Suprapubic skin (tissue), 4 donors: Measurements from ENCODE around the gene KLRG1. TPM values are rescaled to one million over a fixed set of nuclear protein-coding genes. Genes with fewer than 3 reads are reported as not detected.

Experiments
- DNase-seq, 2 donors: peaks; one replicate each; pipeline ENCODE4 v3.0.0-alpha.2; 2019; ENCODE audit warnings: low spot score in 2 of 2
- H3K27ac ChIP-seq: fragments of 200-600 bp; sonication (generic); one replicate; pipeline ENCODE4 v1.5.1; 2019
- H3K27me3 ChIP-seq: fragments of 200-600 bp; sonication (generic); one replicate; pipeline ENCODE4 v1.5.1; 2019
- H3K36me3 ChIP-seq: fragments of 200-600 bp; sonication (generic); one replicate; pipeline ENCODE4 v1.5.1; 2019
- H3K4me1 ChIP-seq: fragments of 200-600 bp; sonication (generic); one replicate; pipeline ENCODE4 v1.5.1; 2019
- H3K4me3 ChIP-seq: fragments of 200-600 bp; sonication (generic); one replicate; pipeline ENCODE4 v1.5.1; 2019; ENCODE audit warnings: mild to moderate bottlenecking
- H3K9me3 ChIP-seq: fragments of 200-600 bp; sonication (generic); one replicate; pipeline ENCODE4 v1.5.1; 2019
- CTCF ChIP-seq, 2 donors: fragments of 200-600 bp in 1 of 2; fragments of 450-650 bp in 1 of 2; sonication (generic) in 1 of 2; IDR thresholded peaks; one replicate each; pipeline ENCODE4 v1.5.1; 2016 to 2019; ENCODE audit warnings: antibody characterized with exemption in 2 of 2, mild to moderate bottlenecking in 1 of 2, moderate library complexity in 1 of 2
- EP300 ChIP-seq: sonication (generic); formaldehyde crosslinking; IDR thresholded peaks from one replicate; pipeline ENCODE4 v1.6.1; 2017; ENCODE audit warnings: antibody characterized with exemption
- POLR2A ChIP-seq, 2 donors: fragments of 450-650 bp; IDR thresholded peaks; one replicate each; pipeline ENCODE4 v1.6.1; 2017; ENCODE audit warnings: antibody characterized with exemption in 2 of 2, mild to moderate bottlenecking in 2 of 2, moderate library complexity in 2 of 2
- POLR2AphosphoS5 ChIP-seq, 3 donors: sonication (generic); formaldehyde crosslinking; IDR thresholded peaks; one replicate each; pipeline ENCODE4 v1.6.1; 2017; ENCODE audit warnings: antibody characterized with exemption in 3 of 3
- WGBS: methylation state at CpG from one replicate; pipeline ENCODE4 v1.1.5; 2018; 5-methylcytosine and 5-hydroxymethylcytosine counted together
- total RNA-seq, 4 donors: library from RNA; depleted of rRNA; stranded (reverse); fragments of >200 nt; gene quantifications; one replicate each; pipeline ENCODE4 v1.1.0, GENCODE V29; 2016

KLRG1 gene
- total RNA-seq, 4 donors from 2014 or later = 2.4 to 2.5 TPM; not detected in 2

GRCh38 chr12:8993827-8994226 is 4.5 kb downstream of the KLRG1 start:
- no peaks in the 10 kb centered on the region for H3K4me1 ChIP-seq
- DNase-seq = no peak
- WGBS = 85% methylated on average over 3 of the region's 3 CpGs
- TF ChIP-seq EP300 (no peak), POLR2A (IDR thresholded peaks at IDR 0.05) (no peak), POLR2AphosphoS5 (IDR thresholded peaks at IDR 0.05) (no peak), CTCF (IDR thresholded peaks at IDR 0.05) (no peak)
- no peak overlapping the region for H3K4me3 ChIP-seq
- no peaks in the 10 kb centered on the region for H3K9me3 ChIP-seq
- H3K27me3 ChIP-seq = no peaks in the 10 kb centered on the region
- no peaks in the 10 kb centered on the region for H3K36me3 ChIP-seq
- H3K27ac ChIP-seq = no peak overlapping the region

- H3K27me3 ChIP-seq = no peaks in the 10 kb centered on the region
- no peak overlapping the region for H3K4me3 ChIP-seq
- H3K36me3 ChIP-seq = no peaks in the 10 kb centered on the region
- DNase-seq = no peak
- H3K4me1 ChIP-seq = no peaks in the 10 kb centered on the region
- TF ChIP-seq POLR2A (IDR thresholded peaks at IDR 0.05) (no peak), CTCF (IDR thresholded peaks at IDR 0.05) (no peak), POLR2AphosphoS5 (IDR thresholded peaks at IDR 0.05) (no peak), EP300 (no peak)
- no peaks in the 10 kb centered on the region for H3K9me3 ChIP-seq
- H3K27ac ChIP-seq = no peak overlapping the region
- WGBS = 83% methylated on average over 4 of the region's 4 CpGs
Observed at GRCh38 chr12:8995021-8995775, 5.9 kb downstream of the KLRG1 start.

GRCh38 chr12:8996682-8997405 is 7.5 kb downstream of the KLRG1 start:
- DNase-seq = no peak
- Histone ChIP-seq H3K27ac (no peak overlapping the region), H3K9me3 (no peaks in the 10 kb centered on the region), H3K27me3 (no peaks in the 10 kb centered on the region), H3K4me3 (no peak overlapping the region), H3K36me3 (no peaks in the 10 kb centered on the region), H3K4me1 (no peaks in the 10 kb centered on the region)
- 79% methylated on average over 5 of the region's 5 CpGs for WGBS
- TF ChIP-seq CTCF (IDR thresholded peaks at IDR 0.05) (no peak), EP300 (no peak), POLR2AphosphoS5 (IDR thresholded peaks at IDR 0.05) (no peak), POLR2A (IDR thresholded peaks at IDR 0.05) (no peak)

- DNase-seq = no peak
- WGBS = 82% methylated on average over 4 of the region's 4 CpGs
- no peaks in the 10 kb centered on the region for H3K36me3 ChIP-seq
- H3K9me3 ChIP-seq = no peaks in the 10 kb centered on the region
- no peak overlapping the region for H3K4me3 ChIP-seq
- no peaks in the 10 kb centered on the region for H3K27me3 ChIP-seq
- TF ChIP-seq POLR2AphosphoS5 (IDR thresholded peaks at IDR 0.05) = no peak
- TF ChIP-seq POLR2A (IDR thresholded peaks at IDR 0.05) = no peak
- TF ChIP-seq EP300 = no peak
- no peak for TF ChIP-seq CTCF (IDR thresholded peaks at IDR 0.05)
- no peaks in the 10 kb centered on the region for H3K4me1 ChIP-seq
- H3K27ac ChIP-seq = no peak overlapping the region
Observed at GRCh38 chr12:9001233-9001632, 11.9 kb downstream of the KLRG1 start.

GRCh38 chr12:9002335-9002734 is 13.0 kb downstream of the KLRG1 start:
- Histone ChIP-seq H3K36me3 (no peaks in the 10 kb centered on the region), H3K4me3 (no peak overlapping the region), H3K27me3 (no peaks in the 10 kb centered on the region), H3K9me3 (no peaks in the 10 kb centered on the region), H3K4me1 (no peaks in the 10 kb centered on the region), H3K27ac (no peak overlapping the region)
- DNase-seq = no peak
- TF ChIP-seq EP300 = no peak
- TF ChIP-seq POLR2A (IDR thresholded peaks at IDR 0.05) = no peak
- TF ChIP-seq POLR2AphosphoS5 (IDR thresholded peaks at IDR 0.05) = no peak
- no peak for TF ChIP-seq CTCF (IDR thresholded peaks at IDR 0.05)
